Lower lobe of right lung (tissue), 2 donors: ENCODE results near the gene CFAP251. TPM values are rescaled to one million over a fixed set of nuclear protein-coding genes. Genes with fewer than 3 reads are reported as not detected.

Experiments used
- ATAC-seq, 2 donors: fragments of 200-7000 bp; cut with Tn5 transposase; one replicate each; pipeline ENCODE4 v1.9.1; 2020 to 2022; ENCODE audit warnings: mild to moderate bottlenecking in 2 of 2, moderate library complexity in 2 of 2
- DNase-seq: peaks from one replicate; pipeline ENCODE4 v3.0.0-alpha.2; 2020
- H3K27ac ChIP-seq: fragments of 200-600 bp; one replicate; pipeline ENCODE4 v1.8.0; 2022
- H3K27me3 ChIP-seq: fragments of 200-600 bp; one replicate; pipeline ENCODE4 v1.8.0; 2022; ENCODE audit warnings: low read depth
- H3K36me3 ChIP-seq: fragments of 200-600 bp; one replicate; pipeline ENCODE4 v1.8.0; 2022; ENCODE audit warnings: mild to moderate bottlenecking
- H3K4me1 ChIP-seq: fragments of 200-600 bp; one replicate; pipeline ENCODE4 v1.8.0; 2022
- H3K4me3 ChIP-seq: fragments of 200-600 bp; one replicate; pipeline ENCODE4 v1.8.0; 2022; ENCODE audit warnings: mild to moderate bottlenecking
- H3K9me3 ChIP-seq: fragments of 200-600 bp; one replicate; pipeline ENCODE4 v1.8.0; 2022
- intact Hi-C: fragments of 100-400 bp; cut with DNase I; formaldehyde crosslinking; loops from one replicate; pipeline ENCODE4 v1.11.0; 2022
- total RNA-seq: library from RNA; stranded (reverse); fragmentation: NEBNext Ultra II Directional; extraction: Animal tissue kit (Norgen Biotek cat#: 25700); gene quantifications from one replicate; pipeline ENCODE4 v1.2.1, GENCODE V29; 2021
- TF ChIP-seq, protein P1 (sequence below): fragments of 200-600 bp; IDR thresholded peaks from one replicate; pipeline ENCODE4 v1.8.0; 2022; ENCODE audit warnings: antibody characterized with exemption, mild to moderate bottlenecking
- donor health status: DM: no; HTN: yes; CAD: no; lungs with severe emphysema.

CFAP251 gene
- total RNA-seq, 1 donor from 2014 or later = 8.2 TPM

DNA sequence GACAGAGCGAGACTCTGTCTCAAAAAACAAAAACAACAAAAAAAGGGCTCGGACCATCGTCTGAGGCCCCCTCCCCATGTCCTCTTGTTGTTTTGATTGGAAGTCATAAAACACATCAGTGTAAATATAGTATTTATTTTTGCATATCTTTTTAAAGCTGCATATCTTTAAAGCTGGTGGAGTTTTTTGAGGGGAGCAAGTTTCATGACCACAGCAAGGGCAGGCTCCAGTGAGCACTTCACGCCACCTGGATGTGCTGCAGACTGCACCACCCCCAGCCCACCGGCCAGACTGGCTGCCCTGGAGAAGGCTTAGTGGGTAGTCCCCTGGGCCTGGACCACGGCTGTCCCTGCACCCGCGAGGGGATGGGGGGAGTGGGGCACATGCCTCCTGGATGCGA is 91.3 kb downstream of the CFAP251 start:
- TF ChIP-seq, protein P1, sequence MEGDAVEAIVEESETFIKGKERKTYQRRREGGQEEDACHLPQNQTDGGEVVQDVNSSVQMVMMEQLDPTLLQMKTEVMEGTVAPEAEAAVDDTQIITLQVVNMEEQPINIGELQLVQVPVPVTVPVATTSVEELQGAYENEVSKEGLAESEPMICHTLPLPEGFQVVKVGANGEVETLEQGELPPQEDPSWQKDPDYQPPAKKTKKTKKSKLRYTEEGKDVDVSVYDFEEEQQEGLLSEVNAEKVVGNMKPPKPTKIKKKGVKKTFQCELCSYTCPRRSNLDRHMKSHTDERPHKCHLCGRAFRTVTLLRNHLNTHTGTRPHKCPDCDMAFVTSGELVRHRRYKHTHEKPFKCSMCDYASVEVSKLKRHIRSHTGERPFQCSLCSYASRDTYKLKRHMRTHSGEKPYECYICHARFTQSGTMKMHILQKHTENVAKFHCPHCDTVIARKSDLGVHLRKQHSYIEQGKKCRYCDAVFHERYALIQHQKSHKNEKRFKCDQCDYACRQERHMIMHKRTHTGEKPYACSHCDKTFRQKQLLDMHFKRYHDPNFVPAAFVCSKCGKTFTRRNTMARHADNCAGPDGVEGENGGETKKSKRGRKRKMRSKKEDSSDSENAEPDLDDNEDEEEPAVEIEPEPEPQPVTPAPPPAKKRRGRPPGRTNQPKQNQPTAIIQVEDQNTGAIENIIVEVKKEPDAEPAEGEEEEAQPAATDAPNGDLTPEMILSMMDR = no peak

GRCh38 chr12:122012184-122012583 is 93.8 kb downstream of the CFAP251 start:
- TF ChIP-seq, protein P1 = no peak
- Histone ChIP-seq H3K9me3 (no peaks in the 10 kb centered on the region), H3K27me3 (peaks cover 4% of the 10 kb centered on the region), H3K36me3 (no peaks in the 10 kb centered on the region), H3K27ac (no peak overlapping the region), H3K4me3 (no peak overlapping the region), H3K4me1 (no peaks in the 10 kb centered on the region)
- ATAC-seq (no peak), DNase-seq (no peak)
- intact Hi-C loops = no loop called here

More for the DNA sequence above, 91.3 kb downstream of the CFAP251 start:
- no peaks in the 10 kb centered on the region for H3K27me3 ChIP-seq
- intact Hi-C loops = no loop called here
- no peak for ATAC-seq
- no peaks in the 10 kb centered on the region for H3K36me3 ChIP-seq
- H3K27ac ChIP-seq = no peak overlapping the region
- DNase-seq = peak; percentile 25
- H3K4me3 ChIP-seq = no peak overlapping the region
- H3K4me1 ChIP-seq = no peaks in the 10 kb centered on the region
- H3K9me3 ChIP-seq = no peaks in the 10 kb centered on the region

- no peak overlapping the region for H3K27ac ChIP-seq
- H3K9me3 ChIP-seq = no peaks in the 10 kb centered on the region
- no peaks in the 10 kb centered on the region for H3K4me1 ChIP-seq
- ATAC-seq (no peak), DNase-seq (no peak)
- H3K27me3 ChIP-seq = peaks cover 4% of the 10 kb centered on the region
- TF ChIP-seq, protein P1 = no peak
- intact Hi-C loops = no loop called here
- no peaks in the 10 kb centered on the region for H3K36me3 ChIP-seq
- no peak overlapping the region for H3K4me3 ChIP-seq
These were observed 94.7 kb downstream of the CFAP251 start for GRCh38 chr12:122013136-122013535.

DNA sequence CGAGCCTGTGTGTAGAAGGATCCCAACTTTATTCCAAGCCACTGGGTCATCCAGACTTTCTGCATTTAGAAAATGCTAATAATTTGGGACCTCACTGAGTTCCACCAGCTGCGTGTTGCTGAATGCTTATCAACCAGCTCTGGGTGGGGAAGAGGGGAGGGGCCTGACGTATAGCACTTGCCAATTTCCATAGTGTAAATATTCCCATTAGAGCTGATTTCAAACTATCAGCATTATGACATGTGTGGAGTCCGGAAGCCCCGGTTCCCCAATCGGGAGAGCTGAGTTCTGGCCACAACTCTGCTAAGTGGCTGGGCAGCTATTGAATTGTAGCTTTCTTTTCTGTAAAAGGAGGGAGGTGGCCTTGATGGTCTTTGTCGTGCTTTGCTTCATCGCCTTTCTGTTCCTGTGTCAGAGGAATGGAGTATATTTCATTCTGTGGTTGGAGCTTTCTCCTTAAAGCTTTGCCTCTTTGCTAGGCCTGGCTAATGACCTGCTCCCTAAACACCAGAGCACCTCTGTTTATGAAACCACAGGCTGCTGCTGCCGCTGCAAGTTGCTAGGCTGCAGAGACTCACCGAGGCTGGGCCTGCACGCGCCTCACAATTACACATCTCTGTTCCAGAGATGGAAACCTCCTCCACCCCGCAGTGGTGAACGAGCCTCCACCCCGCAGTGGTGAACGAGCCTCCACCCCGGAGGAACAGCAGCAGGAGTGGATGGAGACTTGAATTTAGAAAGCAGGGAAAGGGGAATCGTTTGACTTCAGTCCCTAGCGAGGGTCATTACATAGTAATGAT is 95.6 kb downstream of the CFAP251 start:
- Histone ChIP-seq H3K9me3 (peaks cover 4% of the 10 kb centered on the region), H3K27me3 (peaks cover 4% of the 10 kb centered on the region), H3K4me1 (no peaks in the 10 kb centered on the region), H3K27ac (no peak overlapping the region), H3K36me3 (no peaks in the 10 kb centered on the region), H3K4me3 (no peak overlapping the region)
- TF ChIP-seq, protein P1 = no peak
- DNase-seq (no peak), ATAC-seq (no peak)
- intact Hi-C loops = no loop called here

DNA sequence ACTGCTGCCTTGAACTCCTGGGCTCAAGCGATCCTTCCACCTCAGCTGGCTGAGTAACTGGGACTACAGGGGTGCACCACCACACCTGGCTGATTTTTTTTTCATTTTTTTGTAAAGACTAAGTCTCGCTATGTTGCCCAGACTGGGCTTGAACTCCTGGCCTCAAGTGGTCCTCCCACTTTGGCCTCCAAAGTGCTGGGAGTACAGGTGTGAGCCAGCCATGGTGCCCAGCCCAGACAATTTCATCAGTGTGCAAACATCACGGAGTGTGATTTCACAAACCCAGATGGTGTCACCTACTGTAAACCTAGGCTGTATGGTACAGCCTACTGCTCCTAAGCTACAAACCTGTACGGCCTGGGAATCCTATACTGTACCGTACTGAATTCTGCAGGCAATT is 96.4 kb downstream of the CFAP251 start:
- Histone ChIP-seq H3K4me1 (no peaks in the 10 kb centered on the region), H3K4me3 (no peak overlapping the region), H3K9me3 (peaks cover 4% of the 10 kb centered on the region), H3K27ac (no peak overlapping the region), H3K27me3 (peaks cover 4% of the 10 kb centered on the region), H3K36me3 (no peaks in the 10 kb centered on the region)
- intact Hi-C loops = no loop called here
- DNase-seq = no peak
- TF ChIP-seq, protein P1 = no peak
- no peak for ATAC-seq
